Small intestine (tissue), 7 donors: ENCODE results near the gene ARL4D. TPM values are rescaled to one million over a fixed set of nuclear protein-coding genes. Genes with fewer than 3 reads are reported as not detected.
A peak's percentile ranks its signal among the peaks of the same experiment; 100 is the strongest.

Source experiments
- DNase-seq, 2 donors: peaks; one replicate each; pipeline versions ENCODE4 v3.0.0 to v3.0.0-alpha.2; 2013
- FAIRE-seq: peaks from 2 replicates; lab custom pipeline; 2012; peaks lifted over from hg19 to GRCh38; lab: Jason Lieb, UNC
- H3K27ac ChIP-seq, 3 donors: one replicate each; pipeline ENCODE4 v1.5.1; 2013; ENCODE audit warnings: low read length in 2 of 3, mild to moderate bottlenecking in 2 of 3, control low read depth in 1 of 3, inconsistent platforms in 1 of 3, low read depth in 1 of 3, moderate library complexity in 1 of 3
- H3K27me3 ChIP-seq, 3 donors: one replicate each; pipeline ENCODE4 v1.6.1; 2013; ENCODE audit warnings: low read length in 3 of 3, inconsistent platforms in 1 of 3; ENCODE audit not compliant: control insufficient read depth in 3 of 3, insufficient read depth in 3 of 3
- H3K36me3 ChIP-seq, 3 donors: one replicate each; pipeline ENCODE4 v1.6.1; 2013; ENCODE audit warnings: low read length in 3 of 3, inconsistent platforms in 1 of 3, low read depth in 1 of 3, mild to moderate bottlenecking in 1 of 3, moderate library complexity in 1 of 3; ENCODE audit not compliant: control insufficient read depth in 3 of 3, insufficient read depth in 2 of 3
- H3K4me1 ChIP-seq, 3 donors: one replicate each; pipeline ENCODE4 v1.6.1; 2013; ENCODE audit warnings: low read length in 2 of 3, inconsistent platforms in 1 of 3, low read depth in 1 of 3, mild to moderate bottlenecking in 1 of 3, moderate library complexity in 1 of 3; ENCODE audit not compliant: control insufficient read depth in 3 of 3, insufficient read depth in 2 of 3
- H3K4me3 ChIP-seq, 3 donors: one replicate each; pipeline ENCODE4 v1.5.1; 2013; ENCODE audit warnings: low read length in 3 of 3, control low read depth in 1 of 3, inconsistent platforms in 1 of 3, low read depth in 1 of 3, mild to moderate bottlenecking in 1 of 3, moderate library complexity in 1 of 3
- H3K9me3 ChIP-seq, 2 donors: one replicate each; pipeline ENCODE4 v1.6.1; 2013; ENCODE audit warnings: low read depth in 1 of 2, low read length in 1 of 2; ENCODE audit not compliant: control insufficient read depth in 2 of 2, insufficient read depth in 1 of 2
- WGBS, 3 donors: extraction: QIAGEN DNeasy Blood & Tissue Kit; methylation state at CpG; one replicate each; pipeline ENCODE4 v1.1.7; 2013; 5-methylcytosine and 5-hydroxymethylcytosine counted together
- polyA plus RNA-seq, 4 donors: library from polyadenylated mRNA; stranded (reverse) in 3 of 4; unstranded in 1 of 4; fragments of 200-250 nt in 3 of 4; fragments of 120-200 nt in 1 of 4; gene quantifications; one replicate each; pipeline versions ENCODE4 v1.2.1 to v1.2.3, GENCODE V29; 2013
- donor health status: healthy with polysubstance abuse.
- donor health status: control.
- donor health status: control.
- donor health status: Bipolar disorder and iron deficiency.
- donor health status: healthy.

ARL4D gene
- polyA plus RNA-seq, 4 donors: 0.45 to 10.1 (median 2.6) TPM

- Histone ChIP-seq H3K27ac (no peak overlapping the region), H3K27me3 (no peaks in the 10 kb centered on the region), H3K9me3 (no peaks in the 10 kb centered on the region), H3K36me3 (no peaks in the 10 kb centered on the region), H3K4me3 (no peak overlapping the region), H3K4me1 (peaks cover 0 to 16% (median 3%) of the 10 kb centered on the region in 3 donors)
- FAIRE-seq (no peak), DNase-seq (no peak)
- 89 to 91% (median 89%) methylated on average over 5 of the region's 5 CpGs for WGBS, 3 donors
Measured at GRCh38 chr17:43356450-43356849, 42.3 kb upstream of the ARL4D start.

- peaks cover 0 to 16% (median 3%) of the 10 kb centered on the region in 3 donors for H3K4me1 ChIP-seq
- no peaks in the 10 kb centered on the region for H3K36me3 ChIP-seq
- H3K27me3 ChIP-seq: no peaks in the 10 kb centered on the region
- DNase-seq: no peak
- WGBS, 3 donors: 80 to 98% (median 91%) methylated on average over 4 of the region's 4 CpGs
- H3K27ac ChIP-seq: no peak overlapping the region
- no peak for FAIRE-seq
- no peaks in the 10 kb centered on the region for H3K9me3 ChIP-seq
- no peak overlapping the region for H3K4me3 ChIP-seq
Measured at GRCh38 chr17:43356999-43357398, 41.8 kb upstream of the ARL4D start.

- 67 to 82% (median 75%) methylated on average over 17 of the region's 17 CpGs for WGBS, 3 donors
- no peak for DNase-seq
- Histone ChIP-seq H3K36me3 (no peaks in the 10 kb centered on the region), H3K27me3 (no peaks in the 10 kb centered on the region), H3K9me3 (peaks cover 0 to 4% of the 10 kb centered on the region in 2 donors), H3K4me1 (peaks cover 0 to 16% (median 3%) of the 10 kb centered on the region in 3 donors), H3K4me3 (peak overlapping the region in 1 of 3 donors; percentile 56), H3K27ac (peak overlapping the region; percentile 82 to 94 (median 88))
- no peak for FAIRE-seq
Measured at GRCh38 chr17:43359469-43360110, 39.2 kb upstream of the ARL4D start.

- Histone ChIP-seq H3K27ac (peak overlapping the region; percentile 82 to 94 (median 88)), H3K4me3 (peak overlapping the region in 2 of 3 donors; percentile 48 to 56), H3K9me3 (peaks cover 0 to 4% of the 10 kb centered on the region in 2 donors), H3K4me1 (peaks cover 0 to 14% (median 3%) of the 10 kb centered on the region in 3 donors), H3K27me3 (no peaks in the 10 kb centered on the region), H3K36me3 (no peaks in the 10 kb centered on the region)
- FAIRE-seq: no peak
- WGBS, 3 donors: 10 to 49% (median 17%) methylated on average over 18 of the region's 18 CpGs
- DNase-seq: peak; percentile 77 to 89
Measured at GRCh38 chr17:43360376-43360738, 38.4 kb upstream of the ARL4D start.

- WGBS, 3 donors: 0% methylated on average over 56 of the region's 56 CpGs
- Histone ChIP-seq H3K4me3 (peak overlapping the region in 2 of 3 donors; percentile 48 to 56), H3K9me3 (peaks cover 0 to 4% of the 10 kb centered on the region in 2 donors), H3K27me3 (no peaks in the 10 kb centered on the region), H3K4me1 (peaks cover 0 to 14% (median 3%) of the 10 kb centered on the region in 3 donors), H3K36me3 (no peaks in the 10 kb centered on the region), H3K27ac (peak overlapping the region; percentile 83 to 94 (median 88))
- FAIRE-seq: no peak
- peak; percentile 99 for DNase-seq
Measured at GRCh38 chr17:43360739-43361505, 37.9 kb upstream of the ARL4D start.

- no peaks in the 10 kb centered on the region for H3K36me3 ChIP-seq
- H3K4me1 ChIP-seq: peaks cover 0 to 30% (median 3%) of the 10 kb centered on the region in 3 donors
- no peak overlapping the region for H3K27ac ChIP-seq
- no peaks in the 10 kb centered on the region for H3K27me3 ChIP-seq
- no peak for DNase-seq
- FAIRE-seq: no peak
- H3K4me3 ChIP-seq: no peak overlapping the region
- 93 to 96% (median 94%) methylated on average over 27 of the region's 27 CpGs for WGBS, 3 donors
- H3K9me3 ChIP-seq: peaks cover 0 to 4% of the 10 kb centered on the region in 2 donors
Measured at GRCh38 chr17:43363181-43363925, 35.4 kb upstream of the ARL4D start.

- no peaks in the 10 kb centered on the region for H3K27me3 ChIP-seq
- no peak overlapping the region for H3K4me3 ChIP-seq
- DNase-seq: no peak
- H3K4me1 ChIP-seq: peaks cover 0 to 32% (median 3%) of the 10 kb centered on the region in 3 donors
- no peak overlapping the region for H3K27ac ChIP-seq
- H3K9me3 ChIP-seq: peaks cover 0 to 4% of the 10 kb centered on the region in 2 donors
- 84 to 93% (median 86%) methylated on average over 10 of the region's 10 CpGs for WGBS, 3 donors
- FAIRE-seq: no peak
- no peaks in the 10 kb centered on the region for H3K36me3 ChIP-seq
Measured at GRCh38 chr17:43363926-43364285, 34.9 kb upstream of the ARL4D start.

GRCh38 chr17:43365356-43365755 lies 33.4 kb upstream of the ARL4D start:
- Histone ChIP-seq H3K36me3 (no peaks in the 10 kb centered on the region), H3K27ac (peak overlapping the region in 1 of 3 donors; percentile 40), H3K4me3 (no peak overlapping the region), H3K4me1 (peaks cover 0 to 28% (median 0%) of the 10 kb centered on the region in 3 donors), H3K9me3 (peaks cover 0 to 4% of the 10 kb centered on the region in 2 donors), H3K27me3 (no peaks in the 10 kb centered on the region)
- FAIRE-seq: no peak
- WGBS, 3 donors: 74 to 89% (median 88%) methylated on average over 4 of the region's 4 CpGs
- no peak for DNase-seq
